GM12865 (cell line): Measurements from ENCODE around the gene MAGI1.
"Not testable (repeated sequence)": the region's sequence is repeated elsewhere in the genome, so short reads cannot be mapped to it uniquely, and the experiment has no call there.

Source experiments
- DNase-seq: peaks from one replicate; pipeline ENCODE4 v3.0.0; 2010; ENCODE audit warnings: low read depth
- H3K4me3 ChIP-seq: 2 replicates; pipeline ENCODE4 v1.5.1; 2011; ENCODE audit warnings: mild to moderate bottlenecking, low read depth, low read length, control low read depth
- CTCF ChIP-seq: IDR thresholded peaks from 2 replicates; pipeline ENCODE4 v1.5.1; 2011; ENCODE audit warnings: low read length, control low read depth, low read depth, inconsistent platforms; ENCODE audit not compliant: insufficient read depth; ENCODE audit errors: missing control alignments

MAGI1 gene

DNA sequence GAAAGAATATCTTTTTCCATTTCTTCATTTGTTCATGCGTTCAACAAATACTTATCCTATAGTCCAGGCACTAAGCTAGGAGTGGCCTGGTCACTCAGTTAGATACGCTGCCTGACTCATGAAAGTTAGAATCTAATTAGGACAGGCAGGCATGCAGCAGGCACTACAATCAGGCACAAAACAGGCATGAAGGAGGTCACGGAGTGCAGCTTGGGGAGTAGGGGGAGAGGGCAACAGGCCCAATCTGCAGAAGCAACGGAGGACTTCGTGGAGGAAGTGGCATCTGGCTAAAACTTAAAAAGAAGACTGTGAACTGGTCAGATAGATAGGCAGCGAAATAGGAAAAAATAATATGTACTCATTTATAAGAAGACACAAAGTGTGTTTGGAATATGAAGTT is 420.9 kb downstream of the MAGI1 start:
- TF ChIP-seq CTCF: no peak
- H3K4me3 ChIP-seq: no peak overlapping the region
- no peak for DNase-seq

DNA sequence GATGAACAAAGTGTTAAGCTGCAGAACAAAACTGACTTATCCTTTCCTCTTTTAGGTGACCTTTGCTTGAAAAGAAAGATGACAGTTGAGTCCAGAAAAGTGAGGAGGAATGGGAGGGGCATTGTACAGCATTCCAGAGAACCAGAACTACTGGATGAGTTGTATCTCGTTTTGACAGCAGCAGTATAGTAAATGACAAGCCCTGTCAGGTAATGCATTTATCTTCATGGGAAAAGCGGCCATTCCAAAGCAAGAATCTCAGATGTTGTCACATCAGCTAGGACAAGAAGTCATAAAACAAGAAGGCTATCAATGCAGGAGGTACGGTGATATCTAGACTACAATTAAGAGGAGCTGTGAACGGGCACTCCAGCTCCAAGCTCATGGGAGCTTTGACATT is 421.5 kb downstream of the MAGI1 start:
- TF ChIP-seq CTCF: no peak
- H3K4me3 ChIP-seq: no peak overlapping the region
- no peak for DNase-seq

DNA sequence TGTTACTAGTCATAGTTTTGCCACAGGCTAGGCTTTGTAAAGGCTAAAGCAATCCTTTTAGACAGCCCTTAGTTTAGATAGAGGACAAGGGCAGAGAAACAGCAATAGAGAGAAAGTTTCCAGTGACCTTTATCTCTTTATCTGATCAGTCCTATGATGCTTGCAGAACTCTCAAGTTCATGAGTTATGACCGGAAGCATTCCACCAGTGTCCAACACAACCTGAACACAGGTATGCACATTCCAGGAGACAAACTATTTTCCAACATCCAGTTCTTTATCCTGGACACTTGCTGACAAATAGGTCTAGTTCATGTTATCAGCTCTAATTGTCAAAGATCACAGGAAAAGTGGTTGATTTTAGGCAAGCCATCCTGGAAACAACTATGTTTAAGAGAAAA is 422.2 kb downstream of the MAGI1 start:
- no peak for DNase-seq
- TF ChIP-seq CTCF: no peak
- no peak overlapping the region for H3K4me3 ChIP-seq

GRCh38 chr3:65615329-65615728 is 423.4 kb downstream of the MAGI1 start:
- no peak overlapping the region for H3K4me3 ChIP-seq
- TF ChIP-seq CTCF: no peak
- no peak for DNase-seq

GRCh38 chr3:65614585-65614984 is 424.1 kb downstream of the MAGI1 start:
- no peak for DNase-seq
- no peak for TF ChIP-seq CTCF
- H3K4me3 ChIP-seq: no peak overlapping the region

DNA sequence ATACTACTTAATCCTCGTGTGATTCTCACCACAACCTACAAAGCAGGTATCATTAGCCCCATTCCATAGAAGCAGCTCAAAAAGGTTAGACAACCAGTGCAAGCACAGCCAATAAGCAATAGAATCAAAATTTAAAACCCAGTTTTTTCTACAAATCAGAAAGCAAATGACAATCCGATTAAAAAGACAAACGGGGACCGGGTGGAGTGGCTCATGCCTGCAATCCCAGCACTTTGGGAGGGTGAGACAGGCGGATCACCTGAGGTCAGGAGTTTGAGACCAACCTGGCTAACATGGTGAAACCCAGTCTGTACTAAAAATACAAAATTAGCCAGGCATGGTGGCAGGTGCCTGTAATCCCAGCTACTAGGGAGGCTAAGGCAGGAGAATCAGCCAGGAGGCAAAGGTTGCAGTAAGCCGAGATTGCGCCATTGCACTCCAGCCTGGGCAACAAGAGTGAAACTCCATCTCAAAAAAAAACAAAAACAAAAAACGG is 430.7 kb downstream of the MAGI1 start:
- not testable (repeated sequence) for H3K4me3 ChIP-seq, DNase-seq

GRCh38 chr3:65607101-65607500 is 431.6 kb downstream of the MAGI1 start:
- no peak for DNase-seq
- no peak overlapping the region for H3K4me3 ChIP-seq
- TF ChIP-seq CTCF: no peak

DNA sequence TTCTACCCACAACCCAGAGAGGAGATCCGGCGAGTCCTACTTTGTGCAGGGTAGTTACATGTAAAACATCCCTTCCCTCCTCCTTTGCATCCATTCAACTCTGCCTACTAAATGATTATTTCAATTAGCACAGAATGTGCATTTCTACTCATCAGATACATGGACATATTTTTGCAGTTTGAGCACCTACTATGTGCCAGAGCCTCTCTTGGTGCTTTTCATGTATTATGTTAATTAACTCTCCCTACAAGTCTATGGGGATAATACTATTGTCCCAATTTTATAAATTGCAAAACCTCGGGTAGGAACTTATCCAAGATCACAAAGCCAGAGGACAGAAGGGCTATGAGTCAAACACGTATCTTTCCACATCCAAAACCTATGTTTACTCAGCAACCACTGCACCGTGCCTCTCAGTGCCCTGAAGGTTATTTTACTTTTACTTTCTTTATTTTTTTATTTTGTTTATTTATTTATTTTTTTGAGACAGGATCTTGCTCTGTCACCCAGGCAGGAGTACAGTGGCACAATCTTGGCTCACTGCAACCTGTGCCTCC is 432.8 kb downstream of the MAGI1 start:
- no peak overlapping the region for H3K4me3 ChIP-seq

More for the DNA sequence above, 432.8 kb downstream of the MAGI1 start:
- DNase-seq: no peak
- TF ChIP-seq CTCF: no peak
